Fibroblast of skin of back (primary cell): ENCODE measurements around the gene C1orf105. TPM values are rescaled to one million over a fixed set of nuclear protein-coding genes. Genes with fewer than 3 reads are reported as not detected.
"Not testable (repeated sequence)": the region's sequence is repeated elsewhere in the genome, so short reads cannot be mapped to it uniquely, and the experiment has no call there.

Experiments used
- DNase-seq: peaks from one replicate; pipeline ENCODE4 v3.0.0-alpha.2; 2013
- polyA plus RNA-seq, 2 experiments: library from polyadenylated mRNA; unstranded; fragments of 120-200 nt; gene quantifications; one replicate each; pipeline ENCODE4 v1.2.1, GENCODE V29; 2013; ENCODE audit not compliant: insufficient read length in 2 of 2

Gene C1orf105, protein sequence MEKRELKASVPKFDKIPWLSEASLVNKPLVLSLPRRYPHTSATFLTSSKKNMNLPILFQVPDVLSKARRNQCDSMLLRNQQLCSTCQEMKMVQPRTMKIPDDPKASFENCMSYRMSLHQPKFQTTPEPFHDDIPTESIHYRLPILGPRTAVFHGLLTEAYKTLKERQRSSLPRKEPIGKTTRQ
- polyA plus RNA-seq (2013, experiment 1 of 2; ENCODE audit: insufficient read length): 0.23 TPM
- polyA plus RNA-seq (2013, experiment 2 of 2; ENCODE audit: insufficient read length): 0.34 TPM

DNA sequence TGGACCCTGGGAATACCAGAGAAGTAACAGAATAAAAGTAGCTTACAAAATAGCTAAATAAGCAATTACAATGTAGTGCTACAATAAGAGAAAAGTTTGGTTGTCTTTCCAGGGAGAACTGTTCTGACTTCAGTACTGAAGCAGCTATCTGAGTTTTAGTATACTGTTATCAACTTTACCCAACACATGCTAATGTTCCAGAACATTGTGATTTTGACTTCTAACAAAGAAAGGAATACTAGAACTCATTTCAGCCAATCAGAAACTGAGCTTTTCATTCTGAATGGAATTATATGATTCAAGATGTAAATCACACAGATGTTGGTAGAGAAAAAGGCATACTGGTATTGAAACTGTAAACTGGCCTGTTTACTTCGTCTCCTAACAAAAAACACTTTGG is at the start of gene C1orf105:
Gene C1orf105 (plus strand): TSS at position 301 of the 400 bp plus-strand sequence. CDS start 201 bp downstream, outside the sequence.
- no peak for DNase-seq

DNA sequence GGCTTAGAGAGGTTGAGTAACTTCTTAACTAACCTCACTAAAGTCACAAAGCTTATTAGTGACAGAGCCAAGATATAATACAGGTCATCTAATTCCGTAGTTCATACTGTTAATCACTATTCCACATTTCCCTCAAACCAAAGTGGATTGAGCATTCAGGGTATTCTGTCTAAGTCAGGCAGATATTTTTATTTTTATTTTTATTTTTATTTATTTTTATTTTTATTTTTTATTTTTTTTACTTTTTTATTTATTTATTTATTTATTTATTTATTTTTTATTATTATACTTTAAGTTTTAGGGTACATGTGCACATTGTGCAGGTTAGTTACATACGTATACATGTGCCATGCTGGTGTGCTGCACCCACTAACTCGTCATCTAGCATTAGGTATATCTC is 48.8 kb upstream of the C1orf105 start:
- not testable (repeated sequence) for DNase-seq

DNA sequence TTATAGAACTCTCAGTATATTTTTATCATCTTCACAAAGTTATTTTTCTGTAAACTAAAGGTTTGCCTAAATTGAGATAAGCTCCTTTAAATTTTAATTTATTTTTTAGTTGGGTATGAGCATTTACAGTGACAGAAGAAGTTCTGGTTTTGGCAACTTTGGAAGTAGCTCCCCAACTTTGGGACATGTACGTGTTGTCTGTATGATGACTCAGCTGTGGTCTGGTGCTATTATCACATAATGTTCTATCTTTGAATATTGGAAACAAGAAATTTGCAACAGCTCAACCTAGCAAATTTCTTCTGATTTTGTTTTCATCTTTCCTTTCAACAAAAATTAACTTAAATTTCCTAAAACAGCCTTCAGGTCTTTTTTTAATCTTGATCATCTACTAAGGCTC is 46.6 kb upstream of the C1orf105 start:
- no peak for DNase-seq

DNA sequence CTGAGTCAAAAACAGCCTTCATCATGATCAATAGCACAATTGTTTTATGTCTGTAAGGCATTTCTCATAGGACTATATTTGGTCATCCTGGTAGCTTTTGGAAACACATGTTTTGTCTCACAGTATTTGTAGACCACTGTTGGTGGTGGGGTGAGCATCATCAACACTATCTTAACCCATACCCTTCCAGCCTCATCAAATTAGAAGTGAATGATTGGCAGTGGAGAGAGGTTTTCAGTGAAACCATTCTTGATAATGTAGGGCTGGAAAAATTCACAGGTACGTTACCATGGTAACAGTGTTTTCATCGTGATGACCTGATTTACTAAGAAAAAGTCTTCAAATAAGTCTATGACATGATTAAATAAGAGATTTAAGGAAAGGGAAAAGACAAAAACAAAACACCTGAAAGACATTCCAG is 45.3 kb upstream of the C1orf105 start:
- DNase-seq: no peak

DNA sequence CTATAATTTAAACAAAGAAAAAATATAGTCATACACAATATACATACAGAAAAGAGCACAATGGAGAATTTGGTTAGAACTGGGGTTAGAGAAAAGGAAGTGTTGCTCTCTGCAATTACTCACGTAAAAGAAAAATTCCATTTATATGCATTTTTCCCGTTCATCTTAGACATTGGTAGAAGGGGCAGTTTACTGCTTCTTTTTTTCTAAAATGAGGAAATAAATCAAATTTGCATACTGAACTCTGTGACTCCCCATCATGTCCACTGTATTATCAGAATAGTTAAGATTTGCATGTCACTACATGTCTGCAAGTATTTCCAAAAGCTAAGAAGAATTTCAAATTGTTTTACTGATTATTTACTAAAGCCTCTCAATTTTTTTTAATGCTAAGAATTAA is 44.1 kb upstream of the C1orf105 start:
- DNase-seq: no peak

DNA sequence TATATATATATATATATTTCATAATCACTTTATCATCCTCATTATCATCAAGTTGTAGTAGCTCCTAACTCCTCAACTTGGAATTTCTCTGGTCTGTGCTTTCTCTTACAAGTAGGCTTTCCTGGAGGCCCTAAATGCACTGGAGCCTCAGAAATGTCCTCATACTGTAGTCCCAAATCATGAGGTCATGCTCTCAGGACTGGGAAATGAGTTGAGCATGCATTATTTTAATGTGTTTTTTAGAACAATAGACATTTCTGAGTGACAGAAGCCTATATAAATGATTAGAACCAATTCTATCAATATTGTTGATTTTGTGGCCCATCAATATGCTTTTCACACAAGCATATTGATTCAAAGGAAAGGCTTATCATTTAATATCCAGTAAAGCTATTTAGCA is 42.9 kb upstream of the C1orf105 start:
- no peak for DNase-seq

DNA sequence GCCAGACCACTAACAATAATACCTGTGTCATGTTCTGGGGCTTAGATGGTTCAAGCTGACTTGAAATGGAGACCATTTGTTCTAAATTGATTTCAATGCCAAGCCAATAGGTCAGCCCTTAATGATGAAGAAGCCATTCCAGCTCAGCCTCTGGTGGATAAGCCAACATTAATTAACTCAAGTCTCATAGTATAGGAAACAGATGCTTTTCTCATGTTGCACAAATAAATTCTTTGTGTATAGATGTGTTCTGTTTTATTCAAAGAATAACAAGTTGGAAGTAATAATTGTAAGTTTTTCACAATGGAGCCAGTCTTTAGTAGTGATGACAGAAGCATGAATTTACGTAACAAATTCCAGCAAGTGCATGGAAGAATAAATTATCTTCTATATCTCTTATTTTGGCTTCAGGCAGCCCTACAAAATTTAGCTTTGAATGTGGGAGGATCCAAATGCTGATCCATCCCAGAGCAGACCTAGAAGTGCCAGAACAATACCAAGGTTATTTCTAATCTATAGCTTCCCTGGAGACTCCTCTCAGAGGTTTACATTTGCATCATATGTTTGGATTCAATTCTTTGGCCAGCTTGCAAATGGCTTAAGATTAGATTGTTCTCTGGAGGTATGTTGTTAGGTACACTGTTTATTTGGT is 42.2 kb upstream of the C1orf105 start:
- DNase-seq: no peak

DNA sequence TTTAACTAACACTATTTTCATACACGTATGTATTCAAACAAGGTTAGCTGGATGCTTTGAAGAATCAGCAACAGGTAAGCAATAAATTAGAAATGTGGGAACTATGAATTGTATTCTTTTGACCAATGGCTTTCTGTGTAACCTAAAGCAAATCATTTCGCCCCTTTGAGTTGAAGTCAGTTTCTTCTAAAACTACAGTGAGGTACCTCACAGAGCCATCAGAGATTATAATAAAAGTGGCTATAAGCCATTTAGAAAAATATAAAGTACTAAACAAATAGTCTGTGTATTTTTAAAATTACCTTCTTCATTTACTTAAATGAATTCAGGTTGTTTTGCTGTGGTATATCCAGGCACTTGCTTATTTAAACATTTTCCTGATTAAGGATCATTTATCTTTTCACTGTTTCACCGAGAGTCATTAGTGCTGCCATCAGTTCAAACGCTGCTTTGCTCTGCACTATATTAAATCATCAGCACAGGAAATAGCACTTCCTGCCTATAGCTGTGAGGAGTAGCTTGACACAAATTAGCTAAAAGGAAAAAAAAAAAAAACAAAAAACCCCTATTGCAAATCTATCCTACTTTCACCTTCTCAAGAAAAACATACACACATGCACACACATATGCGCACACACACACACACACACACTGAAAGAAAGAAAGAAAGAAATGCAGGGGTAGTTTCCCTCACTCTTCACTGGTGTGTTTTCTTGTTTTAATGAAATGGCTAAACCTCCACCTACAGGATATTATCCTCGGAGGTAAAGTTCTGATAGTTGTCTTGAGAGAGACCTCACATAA is 39.8 kb upstream of the C1orf105 start:
- no peak for DNase-seq

DNA sequence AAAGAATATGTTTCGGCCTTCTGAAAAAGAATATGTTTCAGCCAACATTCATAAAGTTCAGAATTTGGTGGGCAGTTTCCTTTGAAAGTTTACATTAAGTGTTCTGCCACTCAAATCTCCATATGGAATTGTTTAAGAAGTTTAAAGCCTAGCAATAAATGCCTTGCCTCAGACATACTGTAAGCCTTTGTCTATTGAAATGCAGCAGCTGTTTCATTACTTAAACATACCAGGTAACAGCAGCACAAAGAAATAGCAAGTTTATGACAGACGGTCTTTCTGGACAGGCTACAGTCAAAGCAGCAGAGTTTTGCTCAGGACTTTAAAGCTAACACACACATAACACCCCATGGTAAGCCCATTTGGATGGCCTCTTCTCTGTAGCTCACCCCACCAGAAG is 38.5 kb upstream of the C1orf105 start:
- DNase-seq: peak; percentile 9

DNA sequence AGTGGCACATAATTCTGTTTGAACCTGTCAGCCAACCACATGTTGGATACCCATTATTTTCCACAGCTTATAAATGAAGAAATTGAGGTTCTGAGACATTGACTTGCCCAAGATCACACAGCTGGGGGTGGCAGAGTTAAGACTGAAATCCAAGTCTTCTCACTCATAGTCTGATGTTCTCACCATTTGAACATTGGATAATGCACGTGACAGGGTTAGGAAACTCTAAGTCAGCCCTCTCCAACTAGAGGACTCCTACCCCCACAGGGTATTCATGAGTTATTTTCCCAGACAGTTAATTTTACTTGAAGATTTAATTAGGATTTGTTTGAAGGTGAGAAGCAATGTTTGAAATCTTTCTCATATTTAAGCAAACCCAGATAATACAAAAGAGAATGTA is 38.1 kb upstream of the C1orf105 start:
- DNase-seq: peak; percentile 26

DNA sequence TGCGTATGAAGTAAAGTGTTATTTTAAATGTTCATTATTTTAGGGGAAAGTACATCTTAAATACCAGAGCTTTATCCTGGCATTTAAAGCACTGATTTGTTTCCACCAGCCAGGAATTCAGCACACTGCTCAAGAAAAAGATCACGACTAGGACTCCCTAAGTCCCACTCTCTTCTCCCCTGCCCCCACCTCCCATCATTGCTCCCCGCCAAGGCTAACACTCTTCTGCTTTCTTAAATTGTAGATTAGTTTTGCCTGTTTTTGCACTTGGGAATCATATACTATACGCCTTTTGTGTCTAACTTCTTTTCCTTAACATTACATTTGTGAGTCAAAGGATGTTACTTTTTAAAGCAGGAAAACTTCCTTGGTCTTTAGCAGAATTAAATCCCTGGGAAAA is 37.5 kb upstream of the C1orf105 start:
- DNase-seq: peak; percentile 50

DNA sequence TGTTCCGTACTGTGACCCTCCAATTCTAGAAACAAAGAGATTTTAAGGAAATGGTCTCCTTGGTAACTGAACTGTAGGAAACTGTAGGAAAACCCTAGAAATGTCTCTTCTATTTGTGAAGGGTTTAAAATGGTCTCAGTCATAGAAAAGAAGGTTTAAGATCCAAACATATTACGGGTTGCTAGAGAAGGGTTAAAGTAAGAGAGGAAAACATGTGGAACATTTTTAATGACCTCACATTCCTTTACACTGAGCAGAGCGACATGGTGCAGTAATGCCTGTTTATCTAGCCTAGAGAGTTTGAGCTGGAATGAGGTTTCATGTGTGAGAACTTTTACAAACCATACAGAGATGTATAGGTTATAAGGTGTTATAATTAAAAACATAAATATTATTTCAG is 36.9 kb upstream of the C1orf105 start:
- peak; percentile 91 for DNase-seq

DNA sequence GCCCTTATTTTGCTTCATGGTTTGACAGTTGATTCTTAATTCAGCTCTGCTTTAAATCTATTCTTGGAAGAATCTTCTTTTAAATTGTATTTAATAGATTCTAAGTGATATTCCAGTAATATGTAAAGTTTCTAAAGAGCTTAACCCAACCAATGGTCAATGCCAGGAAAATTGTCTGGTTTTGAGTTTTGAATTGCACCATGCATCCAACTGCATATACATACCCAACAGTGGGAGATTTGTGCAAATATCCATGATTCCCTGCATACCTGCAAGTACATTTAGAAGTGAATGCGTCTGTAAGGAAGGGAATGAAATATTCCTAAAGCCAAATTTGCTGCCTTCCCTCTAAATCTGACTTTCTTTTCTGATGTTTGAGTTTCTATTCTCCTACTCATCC is 35.8 kb upstream of the C1orf105 start:
- no peak for DNase-seq

DNA sequence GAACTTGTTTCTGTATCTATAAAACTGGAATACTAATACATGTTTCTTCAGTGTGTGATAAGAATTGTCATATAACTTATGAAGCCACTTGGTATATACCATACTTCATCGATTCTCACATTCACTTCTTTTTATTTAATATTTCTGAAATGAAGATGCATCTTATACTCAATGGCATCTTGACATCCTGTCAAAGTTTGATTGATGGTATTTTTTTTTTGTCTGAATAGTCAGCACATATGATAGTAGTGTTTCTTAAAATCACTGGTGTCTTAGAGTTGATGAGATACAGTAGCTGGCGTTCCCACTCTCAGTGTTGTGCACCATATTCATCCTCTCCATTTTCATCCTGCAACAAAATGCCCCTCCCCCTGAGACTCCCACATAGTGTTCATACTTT is 34.4 kb upstream of the C1orf105 start:
- peak; percentile 35 for DNase-seq

DNA sequence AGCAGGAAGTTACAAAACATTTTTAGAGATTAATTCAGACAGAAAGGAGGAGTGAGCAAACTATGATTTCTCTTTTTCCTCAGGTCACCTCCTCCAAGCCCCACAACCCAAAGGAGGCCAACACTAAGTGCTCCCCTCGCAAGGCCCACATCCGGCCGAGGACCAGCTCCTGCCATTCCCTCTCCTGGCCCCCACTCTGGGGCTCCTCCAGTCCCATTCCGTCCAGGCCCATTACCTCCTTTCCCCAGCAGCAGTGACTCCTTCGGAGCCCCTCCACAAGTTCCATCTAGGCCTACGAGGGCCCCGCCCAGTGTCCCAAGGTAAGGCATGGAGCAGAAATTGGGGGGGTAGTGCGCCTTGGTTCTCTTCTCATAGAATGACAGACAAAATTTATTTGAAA is 32.0 kb upstream of the C1orf105 start:
- no peak for DNase-seq

DNA sequence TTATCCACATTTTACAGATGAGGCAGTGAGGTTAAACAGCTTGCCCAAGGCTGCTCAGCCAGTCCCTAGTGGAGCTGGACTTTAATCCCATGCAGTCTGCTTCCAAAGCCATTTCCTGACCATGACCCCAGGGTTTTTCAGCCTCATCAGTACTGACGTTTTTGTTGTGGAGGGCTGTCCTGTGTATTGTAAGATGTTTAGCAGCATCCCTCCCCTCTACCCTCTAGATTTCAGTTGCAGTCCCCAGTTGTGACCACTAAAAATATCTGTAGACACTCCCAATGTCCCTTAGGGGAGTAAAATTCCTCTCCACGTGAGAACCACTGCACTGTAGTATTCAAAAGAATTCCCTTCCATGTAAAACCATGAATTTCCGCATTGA is 30.2 kb upstream of the C1orf105 start:
- DNase-seq: no peak

DNA sequence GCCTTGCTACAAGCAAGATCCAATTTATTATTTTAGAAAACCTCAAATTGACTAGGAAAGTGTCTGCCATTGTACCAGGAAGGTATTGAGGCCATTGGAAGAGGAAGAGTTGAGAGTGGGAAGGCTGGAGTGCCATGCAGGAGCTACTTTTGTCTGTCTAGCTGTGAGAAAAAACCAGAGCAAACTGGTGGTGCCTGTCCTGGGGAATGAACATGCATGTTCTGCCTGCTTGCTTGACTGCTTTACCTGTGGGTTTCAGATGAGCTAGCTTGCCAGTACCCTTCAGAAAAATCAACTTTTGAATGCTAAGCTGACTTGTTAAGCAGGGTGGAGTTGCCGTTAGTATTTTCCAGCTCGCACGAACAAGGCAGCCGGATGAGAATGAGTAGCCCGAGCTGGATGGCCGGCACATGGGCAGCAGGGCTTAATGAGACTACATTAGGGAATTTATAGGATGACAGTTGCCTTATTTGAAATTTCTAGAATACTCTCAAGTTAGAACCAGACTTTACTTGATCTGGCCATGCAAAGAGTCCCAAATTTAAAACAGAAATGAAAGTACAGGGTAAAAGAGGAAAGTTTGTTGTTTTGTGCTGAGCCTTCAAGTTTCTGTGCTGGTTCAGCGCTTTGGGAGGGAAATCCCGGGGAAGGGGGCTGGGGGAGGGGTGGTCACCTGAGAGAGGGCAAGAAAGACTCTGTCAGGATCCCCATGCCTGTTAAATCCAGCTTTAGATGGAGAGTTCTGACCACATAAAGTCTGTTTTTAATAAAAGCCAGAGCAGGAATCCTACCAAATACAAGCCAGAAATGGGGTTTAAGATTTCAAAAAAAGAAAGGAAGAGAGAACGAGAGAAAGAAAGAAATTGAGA is 29.6 kb upstream of the C1orf105 start:
- peak; percentile 75 for DNase-seq

DNA sequence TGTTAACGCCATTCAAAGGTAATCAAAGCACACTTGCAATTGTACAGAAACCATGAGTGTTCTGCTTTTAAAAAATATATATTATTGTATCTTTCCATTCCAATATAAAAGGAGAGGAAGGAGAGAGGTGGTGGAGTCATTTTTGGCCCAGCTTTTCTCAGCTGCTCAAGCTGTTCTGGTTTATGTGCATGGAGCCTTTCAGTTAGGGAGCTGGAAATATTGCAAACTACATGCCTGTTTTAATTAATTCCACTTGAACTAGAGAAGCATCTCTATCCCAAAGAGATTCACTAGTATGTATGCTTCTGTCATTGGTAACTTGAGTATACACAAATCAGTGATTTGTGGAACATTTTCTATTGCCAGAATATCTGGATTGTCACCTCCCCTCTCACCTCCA is 28.5 kb upstream of the C1orf105 start:
- DNase-seq: no peak

DNA sequence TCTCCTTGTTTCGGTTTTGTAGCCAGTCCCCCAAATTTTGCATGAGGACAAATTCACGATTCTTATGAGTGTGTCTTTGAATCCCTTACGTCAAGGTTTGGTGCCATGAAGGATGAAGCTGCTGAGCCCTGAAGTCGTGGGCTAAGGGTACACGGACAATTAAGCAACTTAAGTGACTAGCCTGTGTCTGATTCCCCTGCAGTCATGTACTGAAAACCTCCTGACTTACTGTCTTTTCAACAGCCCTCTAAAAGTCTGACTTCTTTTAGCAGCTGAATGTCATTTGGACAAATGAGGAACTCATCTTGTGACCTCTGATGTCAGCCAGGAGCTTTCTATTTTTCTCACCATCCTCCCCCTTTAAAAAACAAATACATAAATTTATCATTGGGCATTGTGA is 27.1 kb upstream of the C1orf105 start:
- no peak for DNase-seq

DNA sequence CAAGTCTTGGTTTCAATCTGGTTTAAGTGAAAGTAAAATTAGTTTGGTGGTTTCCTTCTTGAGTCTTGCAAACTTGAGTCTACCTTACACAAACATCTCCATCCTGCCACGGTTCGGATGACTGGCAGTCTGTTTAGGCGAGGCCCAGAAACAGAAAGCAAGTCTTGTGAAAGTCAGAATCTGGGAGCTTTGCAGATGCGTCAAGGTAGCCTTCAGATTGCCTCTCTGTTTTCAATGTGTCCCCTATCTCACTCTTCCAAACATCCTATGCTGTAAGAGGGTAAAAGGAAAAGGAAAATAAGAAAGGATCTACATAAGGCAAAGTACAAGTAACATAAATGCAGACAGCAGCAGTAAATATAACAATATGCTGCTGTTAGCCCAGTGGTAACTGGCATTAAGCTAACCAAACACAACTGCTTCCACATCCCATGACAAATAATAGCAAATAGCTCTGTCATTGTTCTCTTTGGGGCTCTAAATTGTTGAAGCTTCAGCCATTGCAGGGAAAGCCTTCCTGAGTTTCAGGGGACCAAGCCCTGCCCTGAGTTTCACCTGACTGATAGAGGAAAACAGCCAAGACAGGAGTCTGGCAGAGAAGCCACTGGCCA is 26.2 kb upstream of the C1orf105 start:
- DNase-seq: no peak

DNA sequence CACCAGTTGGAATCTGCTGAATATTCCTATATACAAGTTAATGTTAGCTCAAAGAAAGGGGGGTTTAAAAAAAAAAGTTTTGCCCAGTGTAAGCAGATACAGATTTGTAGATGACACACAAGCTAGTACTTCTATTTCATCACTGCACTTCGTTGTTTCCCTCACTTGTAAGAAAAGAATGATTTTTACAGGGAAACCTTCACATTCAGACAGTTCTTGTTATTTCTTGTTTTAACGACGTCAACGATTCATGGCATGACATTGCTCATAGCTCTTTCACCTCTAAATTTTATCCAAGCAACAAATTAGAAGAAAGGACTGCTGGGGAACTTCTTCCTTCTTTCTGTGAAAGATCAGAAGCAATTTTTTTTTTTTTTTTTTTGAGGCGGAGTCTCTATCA is 25.7 kb upstream of the C1orf105 start:
- no peak for DNase-seq

DNA sequence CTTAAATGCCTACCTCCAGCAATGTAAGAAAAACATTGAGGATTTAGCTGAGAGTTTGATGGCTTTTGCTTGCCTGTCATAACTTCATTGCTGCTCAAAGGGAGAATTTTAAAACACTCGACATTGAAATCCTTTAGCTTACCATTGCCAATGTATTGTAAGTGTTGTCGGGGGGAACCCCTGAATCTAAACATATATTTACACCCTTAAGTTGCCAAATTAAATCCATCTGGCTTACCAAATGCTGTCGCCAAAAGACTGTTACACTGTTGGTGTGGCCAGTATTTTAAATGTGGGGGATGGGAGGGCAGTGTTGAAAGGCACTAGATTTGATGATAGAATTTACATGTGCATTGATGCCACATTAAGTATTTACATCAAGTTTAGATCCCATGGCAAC is 24.9 kb upstream of the C1orf105 start:
- DNase-seq: no peak
